Measurements from ENCODE around the gene PPP2R5B.

The PPP2R5B gene

GRCh38 chr11:64916040-64916774 is 8.3 kb upstream of the PPP2R5B start:
- no peak for DNase-seq (ENCODE audit: extremely low read depth, low read depth)
- no peak for TF ChIP-seq CTCF (IDR thresholded peaks at IDR 0.05; ENCODE audit: low read depth, low read length)

GRCh38 chr11:64916775-64917662 is 7.5 kb upstream of the PPP2R5B start, which contains the start of gene ATG2A:
Gene ATG2A, minus strand, starts transcription at chr11:64917209. Its CDS starts 74 bp downstream, at chr11:64917135.
- TF ChIP-seq CTCF (IDR thresholded peaks at IDR 0.05; ENCODE audit: low read depth, low read length): no peak
- peak; percentile 98 for DNase-seq (ENCODE audit: extremely low read depth, low read depth)

GRCh38 chr11:64917663-64917995 is 6.9 kb upstream of the PPP2R5B start:
- no peak for DNase-seq (ENCODE audit: extremely low read depth, low read depth)
- TF ChIP-seq CTCF (IDR thresholded peaks at IDR 0.05; ENCODE audit: low read depth, low read length): no peak

GRCh38 chr11:64918017-64918416 is 6.5 kb upstream of the PPP2R5B start:
- DNase-seq (ENCODE audit: extremely low read depth, low read depth): no peak
- peak; percentile 36 for TF ChIP-seq CTCF (IDR thresholded peaks at IDR 0.05; ENCODE audit: low read depth, low read length)

- TF ChIP-seq CTCF (IDR thresholded peaks at IDR 0.05; ENCODE audit: low read depth, low read length): no peak
- DNase-seq (ENCODE audit: extremely low read depth, low read depth): no peak
These were observed 4.9 kb upstream of the PPP2R5B start for GRCh38 chr11:64919627-64920026.

- no peak for DNase-seq (ENCODE audit: extremely low read depth, low read depth)
- no peak for TF ChIP-seq CTCF (IDR thresholded peaks at IDR 0.05; ENCODE audit: low read depth, low read length)
These were observed 4.4 kb upstream of the PPP2R5B start for GRCh38 chr11:64920124-64920523.

GRCh38 chr11:64921384-64921783 is 3.1 kb upstream of the PPP2R5B start:
- TF ChIP-seq CTCF (IDR thresholded peaks at IDR 0.05; ENCODE audit: low read depth, low read length): no peak
- no peak for DNase-seq (ENCODE audit: extremely low read depth, low read depth)

All from AG09319 (cell line).